ENCODE data around the gene TXNRD1.
"Not testable (repeated sequence)": the region's sequence is repeated elsewhere in the genome, so short reads cannot be mapped to it uniquely, and the experiment has no call there.

TXNRD1 gene

DNA sequence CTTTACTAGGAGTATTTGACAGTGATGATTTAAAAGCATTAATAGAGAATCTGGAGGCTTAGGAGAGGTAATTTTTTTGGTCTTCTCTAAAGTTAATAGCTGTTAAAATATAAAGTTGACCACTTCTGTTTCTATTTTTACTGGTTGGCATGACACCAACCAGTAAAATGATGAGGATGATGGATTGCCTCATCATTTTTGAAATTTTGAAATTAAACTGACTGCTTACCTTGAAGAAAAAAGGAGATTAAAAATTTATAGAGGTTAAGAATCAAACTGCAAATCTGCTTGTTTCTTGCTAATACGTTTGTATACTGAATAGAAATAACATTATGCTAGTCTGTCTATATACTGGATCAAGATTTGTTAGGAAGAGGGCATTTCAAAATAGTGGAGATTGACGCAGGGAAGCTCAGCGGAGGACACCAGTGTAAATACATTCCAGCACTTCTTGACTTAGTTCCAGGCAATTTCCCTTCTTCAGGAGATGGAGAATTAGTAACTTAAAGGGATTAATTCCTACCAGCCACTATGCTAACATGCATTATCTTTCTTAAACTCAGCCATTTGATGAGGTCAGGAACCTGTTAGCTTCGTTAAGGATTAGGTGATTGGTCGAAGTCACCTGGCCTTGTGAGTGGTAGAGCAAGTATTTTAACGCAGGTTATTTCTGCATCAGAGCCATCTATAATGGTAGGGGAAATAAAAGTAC, 91.5 kb downstream of the TXNRD1 start:
- no peak for DNase-seq

DNA sequence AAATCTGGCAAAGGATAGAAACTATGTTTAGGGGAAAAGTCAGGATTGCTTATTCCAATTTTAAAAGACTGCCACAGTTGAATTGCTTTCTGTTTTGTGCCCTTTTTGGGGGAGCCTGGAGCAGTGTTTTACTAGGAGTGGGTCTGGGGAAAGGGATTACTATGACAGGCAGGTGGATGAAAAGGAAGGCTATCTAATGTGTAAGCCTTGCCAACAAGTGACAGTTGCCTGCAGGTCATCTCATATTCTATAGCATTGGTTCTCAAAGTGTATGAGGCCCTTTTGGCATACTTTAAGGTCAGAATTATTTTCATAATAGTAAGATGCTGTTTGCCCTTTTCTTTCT, 92.0 kb downstream of the TXNRD1 start:
- no peak for DNase-seq

DNA sequence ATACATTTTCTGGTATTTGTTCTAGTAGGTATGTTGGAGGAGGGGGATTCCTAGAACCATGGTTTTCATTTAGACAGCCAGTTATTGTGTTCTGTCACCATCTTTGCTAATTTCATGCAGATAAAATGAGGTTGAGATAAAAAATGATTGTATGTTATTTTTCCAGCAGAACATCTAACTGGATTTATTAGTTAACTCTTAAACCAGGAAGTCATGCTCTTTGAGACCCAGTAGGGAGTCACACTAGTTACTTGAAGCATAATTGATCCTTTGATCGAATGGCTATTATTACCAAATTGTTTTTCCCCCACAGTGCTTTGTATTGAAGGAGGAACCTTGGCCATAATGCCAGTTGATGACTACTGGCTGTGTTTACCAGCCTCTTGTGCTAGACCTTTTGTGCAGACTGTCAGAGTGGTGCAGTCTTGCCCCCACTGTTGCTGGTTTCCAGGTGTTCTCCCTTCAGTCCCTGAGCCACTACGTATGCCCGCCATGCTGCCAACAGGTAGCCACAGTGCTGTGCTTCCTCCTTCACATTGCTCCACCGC, 93.9 kb downstream of the TXNRD1 start:
- DNase-seq: peak in 2 of 3 experiments; percentile 21 to 67

DNA sequence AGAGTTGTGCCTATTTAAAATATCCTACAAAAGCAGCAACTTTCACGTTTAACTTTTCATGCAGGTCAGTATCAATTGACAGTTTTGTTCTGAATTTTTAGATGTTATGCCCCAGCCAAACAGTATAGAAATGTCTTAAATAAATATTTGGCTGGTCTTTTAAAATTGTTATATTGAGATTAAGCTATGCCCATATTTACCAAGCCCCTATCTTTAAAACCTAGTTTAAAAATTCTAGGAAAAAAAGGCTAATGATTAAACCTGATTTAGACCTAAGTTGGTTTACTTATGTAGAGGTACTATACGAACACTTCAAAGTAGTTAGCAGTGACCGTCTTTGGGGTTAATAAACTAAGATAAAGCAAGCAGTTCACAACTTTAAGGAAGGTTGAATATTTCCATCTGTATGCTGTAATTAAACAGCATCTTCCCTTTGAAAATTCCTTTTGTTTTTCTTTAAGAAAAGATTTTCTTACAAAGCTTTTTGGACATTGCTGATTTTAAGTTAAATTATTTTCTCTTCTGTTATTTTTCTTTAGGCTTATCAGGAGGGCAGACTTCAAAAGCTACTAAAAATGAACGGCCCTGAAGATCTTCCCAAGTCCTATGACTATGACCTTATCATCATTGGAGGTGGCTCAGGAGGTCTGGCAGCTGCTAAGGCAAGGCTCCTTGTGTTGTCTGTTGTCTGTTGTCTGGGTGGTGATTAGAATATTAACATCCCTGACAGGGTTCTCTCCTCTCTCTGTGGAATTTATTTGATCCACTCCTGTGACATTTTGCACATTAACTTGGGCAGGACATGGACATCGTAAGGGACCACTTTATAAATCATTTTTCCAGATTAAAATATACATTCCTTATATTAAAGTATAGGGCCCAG, 95.4 kb downstream of the TXNRD1 start:
- DNase-seq: no peak

DNA sequence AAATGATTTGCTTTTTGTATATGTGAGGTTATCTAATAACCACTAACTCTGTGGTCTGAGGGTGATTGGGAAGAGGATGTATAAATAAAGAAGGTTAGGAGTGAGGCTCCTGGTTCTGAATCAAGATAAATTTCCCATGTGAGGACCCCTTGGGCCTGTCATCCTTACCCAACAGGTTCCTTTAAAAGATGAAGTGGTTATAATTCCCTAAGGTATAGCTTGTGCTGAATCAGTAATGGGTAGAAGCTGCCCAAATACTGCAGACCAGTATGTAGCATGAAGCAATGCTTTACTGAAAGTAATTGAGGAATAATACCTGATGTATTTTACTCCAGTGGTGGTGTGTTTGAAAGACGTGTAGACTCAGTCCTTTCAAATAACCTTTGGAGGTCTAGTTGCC, 96.6 kb downstream of the TXNRD1 start:
- no peak for DNase-seq

DNA sequence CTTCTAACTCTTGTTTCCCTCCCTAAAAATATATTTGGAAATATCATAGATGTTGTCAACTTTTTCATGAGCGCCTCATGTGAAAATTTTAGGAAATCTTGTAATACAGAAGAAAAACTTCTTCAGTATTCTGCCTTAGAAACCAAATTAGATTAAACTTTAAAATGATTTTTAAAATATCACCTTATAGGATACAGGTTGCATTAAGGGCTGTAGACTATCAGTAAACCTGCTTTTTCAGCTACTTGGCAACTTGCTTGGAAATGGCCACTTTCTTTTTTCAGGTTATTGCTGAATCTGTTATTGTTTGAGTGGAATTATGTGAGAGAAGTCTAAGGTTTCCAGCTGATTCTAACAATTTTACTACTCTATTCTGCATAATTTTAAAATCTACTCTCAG, 97.1 kb downstream of the TXNRD1 start:
- DNase-seq: no peak

DNA sequence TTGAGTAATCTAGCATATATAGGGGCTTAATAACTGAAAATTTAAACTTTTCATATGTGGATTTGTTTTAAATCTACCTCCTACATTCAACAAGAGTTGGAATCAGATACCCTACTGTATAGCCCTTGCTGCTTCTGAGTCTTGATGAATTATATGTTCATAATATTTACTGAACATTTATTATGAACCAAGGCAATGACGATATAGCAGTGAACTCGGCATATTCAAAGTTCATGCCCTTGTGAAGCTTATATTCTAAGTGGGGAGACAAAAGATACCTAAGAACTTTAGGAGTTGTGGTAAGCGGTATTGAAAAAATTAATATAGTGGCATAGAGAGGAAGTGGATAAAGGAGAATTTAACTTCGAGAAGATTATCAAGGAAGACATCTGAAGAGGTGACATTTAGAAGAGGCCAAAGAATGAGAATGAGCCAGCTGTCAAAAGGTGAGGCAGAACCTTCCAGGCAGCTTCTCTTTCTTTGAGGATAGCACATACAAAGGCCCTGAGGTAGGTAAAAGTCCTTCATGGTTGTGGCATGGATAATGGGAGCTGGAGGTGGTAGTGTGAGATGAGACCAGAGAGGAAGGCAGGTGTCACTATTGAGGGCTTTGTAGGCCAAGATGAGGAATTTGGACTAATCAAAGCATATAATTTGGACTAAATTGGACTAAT, 98.1 kb downstream of the TXNRD1 start:
- no peak for DNase-seq

DNA sequence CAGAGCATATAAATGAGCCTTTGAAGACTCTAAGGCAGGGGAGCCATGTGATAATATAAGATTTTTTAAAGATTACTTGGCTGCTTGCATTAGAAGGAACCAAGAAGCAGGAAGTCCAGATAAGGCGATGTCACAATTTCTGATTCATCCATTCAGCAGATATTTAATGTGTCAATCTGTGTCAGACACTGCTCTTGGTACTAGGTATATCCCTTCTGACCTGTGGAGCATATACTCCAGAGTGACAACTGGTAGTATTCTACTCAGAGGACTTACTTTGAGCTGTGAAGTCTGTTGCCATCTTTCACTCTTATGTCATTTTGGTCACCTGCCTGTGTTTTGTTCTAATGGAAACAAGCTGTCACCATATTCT, 98.6 kb downstream of the TXNRD1 start:
- DNase-seq: no peak

DNA sequence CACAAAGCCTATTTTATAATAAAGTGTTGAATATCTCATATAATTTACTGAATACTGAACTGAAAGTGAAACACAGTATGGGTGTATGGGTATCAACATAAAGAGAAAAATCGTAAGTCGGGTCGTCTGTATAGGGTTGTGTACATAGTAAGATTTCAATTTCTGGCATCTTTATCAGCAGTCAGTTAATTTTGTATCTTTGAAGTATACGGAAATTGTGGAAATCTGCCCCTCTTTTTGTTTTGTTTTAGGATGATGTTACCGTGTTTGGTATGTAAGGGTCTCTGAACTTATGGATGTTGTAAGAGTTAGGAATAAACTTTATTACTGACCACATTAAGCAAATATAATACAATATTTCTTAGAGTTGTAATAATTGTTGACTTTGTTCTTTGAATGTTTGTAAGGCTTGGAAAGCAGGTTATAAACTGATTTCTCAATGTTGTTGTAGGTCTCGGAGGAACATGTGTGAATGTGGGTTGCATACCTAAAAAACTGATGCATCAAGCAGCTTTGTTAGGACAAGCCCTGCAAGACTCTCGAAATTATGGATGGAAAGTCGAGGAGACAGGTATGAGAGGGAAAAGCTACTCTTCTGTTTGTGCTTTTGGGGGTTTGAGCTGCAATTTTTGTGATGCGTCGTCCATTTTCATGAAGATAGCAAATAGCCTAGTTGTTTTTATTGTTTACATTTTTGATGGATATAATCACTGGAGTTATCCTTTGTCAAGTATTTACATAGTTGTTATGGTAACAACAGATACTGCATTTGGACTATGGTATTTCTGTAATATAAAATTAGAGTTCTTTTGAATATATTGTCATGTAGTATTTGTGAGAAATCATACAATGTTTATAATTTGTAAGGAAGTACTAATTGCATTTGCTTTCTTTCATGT, 100.0 kb downstream of the TXNRD1 start:
- no peak for DNase-seq

DNA sequence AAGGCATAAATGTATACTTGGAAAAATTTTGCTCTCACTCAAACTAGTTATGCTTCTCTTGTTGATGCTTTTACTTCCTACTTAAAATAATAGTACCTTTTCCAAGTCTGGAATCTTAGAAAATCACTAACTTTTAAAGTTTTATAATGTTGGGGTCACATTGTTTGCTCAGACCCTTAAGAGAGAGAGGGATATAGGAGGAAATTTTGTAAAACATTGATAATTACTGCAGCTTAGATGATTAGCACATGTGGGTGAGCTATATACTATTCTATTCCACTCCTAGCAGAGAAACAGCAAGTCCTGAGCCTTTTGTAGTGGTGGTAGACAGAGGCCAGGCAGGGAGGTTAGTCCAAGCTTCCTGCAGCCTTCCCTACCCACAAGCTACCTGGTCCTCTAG, 101.4 kb downstream of the TXNRD1 start:
- no peak for DNase-seq

DNA sequence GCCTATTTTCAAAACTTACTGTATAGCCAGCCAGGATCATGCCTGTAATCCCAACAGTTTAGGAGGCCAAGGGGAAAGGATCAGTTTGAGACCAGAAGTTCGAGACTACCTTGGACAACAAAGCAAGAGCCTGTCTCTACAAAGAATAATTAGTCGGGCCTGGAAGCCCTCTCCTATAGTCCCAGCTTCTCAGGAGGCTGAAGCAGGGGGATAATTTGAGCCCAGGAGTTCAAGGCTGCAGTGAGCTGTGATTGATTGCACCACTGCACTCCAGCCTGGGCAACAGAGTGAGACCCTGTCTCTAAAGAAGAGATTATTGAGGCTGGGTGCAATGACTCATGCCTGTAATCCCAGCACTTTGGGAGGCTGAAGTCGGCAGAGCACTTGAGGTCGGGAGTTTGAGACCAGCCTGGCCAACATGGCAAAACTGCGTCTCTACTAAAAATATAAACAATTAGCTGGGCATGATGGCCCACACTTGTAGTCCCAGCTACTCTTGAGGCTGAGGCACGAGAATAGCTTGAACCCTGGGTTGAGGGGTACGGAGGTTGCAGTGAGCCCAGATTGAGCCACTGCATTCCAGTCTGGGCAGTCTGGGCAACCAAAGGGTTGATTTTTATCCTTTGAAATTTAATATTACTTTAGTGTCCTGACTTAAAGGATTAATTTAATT, 102.1 kb downstream of the TXNRD1 start:
- no peak for DNase-seq

DNA sequence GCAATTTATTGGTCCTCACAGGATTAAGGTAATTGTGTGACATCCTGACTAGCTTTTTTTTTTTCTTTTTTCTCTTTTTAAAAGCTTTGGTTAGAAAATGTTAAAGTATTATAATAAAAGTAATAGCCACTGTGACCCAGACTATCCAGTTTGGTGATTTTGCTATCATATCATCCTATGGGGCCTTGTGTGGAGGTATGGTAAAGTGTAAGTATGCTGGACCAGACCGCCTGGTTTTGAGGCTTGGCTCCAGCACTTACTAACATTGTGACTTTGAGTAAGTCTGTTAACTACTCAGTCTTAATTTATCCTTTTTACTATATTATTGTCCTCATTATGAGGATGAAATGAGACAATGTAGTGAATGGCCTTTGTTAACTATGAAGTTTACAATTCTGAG, 103.4 kb downstream of the TXNRD1 start:
- DNase-seq: no peak

DNA sequence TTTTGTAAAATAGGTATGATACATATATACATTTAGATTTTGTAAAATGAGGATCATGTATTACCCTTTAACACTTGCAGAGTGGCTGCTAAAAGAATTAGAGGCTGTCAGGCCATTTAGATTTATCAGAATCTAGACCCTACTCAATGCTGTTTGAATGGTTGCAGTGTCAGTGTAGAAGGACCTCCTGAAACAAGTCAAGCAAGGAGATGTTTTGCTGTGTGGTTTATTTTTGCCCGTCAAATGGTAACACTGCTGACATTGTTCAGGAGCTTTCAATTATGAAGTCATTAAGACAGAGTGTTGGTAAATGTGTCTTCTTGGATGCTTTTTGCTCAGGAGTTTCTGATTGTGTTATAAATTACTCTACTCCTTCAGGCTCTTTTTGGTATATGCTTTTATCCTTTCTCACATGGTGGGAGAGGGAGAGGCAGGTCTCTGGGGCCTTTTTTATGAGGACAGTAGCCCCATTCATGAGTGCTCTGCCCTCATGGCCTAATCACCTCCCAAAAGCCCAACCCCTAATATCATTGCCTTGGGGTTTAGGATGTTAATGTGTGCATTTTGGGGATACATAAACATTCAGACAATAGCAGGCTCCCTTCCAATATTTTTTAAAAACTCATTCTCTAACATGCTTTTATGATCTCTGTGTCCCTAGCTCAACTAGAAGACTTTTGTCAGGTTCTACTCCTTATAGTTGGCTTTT, 104.5 kb downstream of the TXNRD1 start:
- no peak for DNase-seq

DNA sequence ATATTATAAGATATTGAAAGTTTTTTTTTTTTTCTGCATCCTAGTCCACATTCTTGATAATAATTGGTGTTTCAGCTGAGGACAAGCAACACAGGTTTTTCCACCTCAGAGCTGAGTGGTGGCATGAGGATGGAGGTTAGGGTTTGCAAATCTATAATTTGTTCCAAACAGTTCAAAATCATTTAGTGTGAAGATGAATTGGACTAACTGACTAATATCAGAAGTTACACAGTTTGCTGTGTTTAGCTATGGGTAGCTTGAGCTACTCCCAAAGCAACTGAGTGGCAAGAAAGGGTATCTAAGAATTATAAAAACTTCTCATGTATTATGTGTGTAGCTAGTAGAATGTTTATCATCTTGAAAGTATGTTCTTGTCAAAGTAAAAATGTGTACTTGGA, 105.0 kb downstream of the TXNRD1 start:
- DNase-seq: no peak

DNA sequence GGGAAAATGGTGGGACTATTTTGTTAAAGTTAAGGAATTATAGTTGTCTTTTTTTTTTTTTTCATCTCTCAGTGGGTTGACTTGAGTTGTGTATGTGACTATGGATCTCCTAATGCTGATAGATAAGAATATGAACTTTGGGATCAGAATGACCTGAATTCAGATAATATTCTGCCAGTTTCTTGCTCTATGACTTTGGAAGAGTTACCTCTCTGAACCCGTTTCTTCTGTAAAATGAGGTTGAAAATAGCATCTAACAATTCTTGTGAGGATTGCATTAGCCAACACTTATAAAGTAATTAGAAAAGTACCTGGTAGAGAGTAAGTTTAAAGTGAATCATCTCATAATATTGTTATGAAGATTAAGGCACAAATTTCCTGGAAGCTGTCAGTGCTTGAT, 106.4 kb downstream of the TXNRD1 start:
- no peak for DNase-seq

DNA sequence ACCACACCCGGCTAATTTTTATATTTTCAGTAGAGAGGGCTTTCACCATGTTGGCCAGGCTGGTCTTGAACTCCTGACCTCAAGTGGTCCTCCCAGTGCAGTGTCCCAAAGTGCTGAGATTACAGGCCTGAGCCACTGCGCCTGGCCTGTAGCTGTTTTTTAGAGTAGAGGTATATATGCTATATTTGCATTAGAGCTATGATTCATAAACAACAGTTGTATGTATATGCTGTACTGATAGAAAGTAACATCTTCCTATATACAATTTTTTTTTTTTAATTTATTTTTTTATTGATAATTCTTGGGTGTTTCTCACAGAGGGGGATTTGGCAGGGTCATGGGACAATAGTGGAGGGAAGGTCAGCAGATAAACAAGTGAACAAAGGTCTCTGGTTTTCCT, 107.0 kb downstream of the TXNRD1 start:
- not testable (repeated sequence) for DNase-seq

DNA sequence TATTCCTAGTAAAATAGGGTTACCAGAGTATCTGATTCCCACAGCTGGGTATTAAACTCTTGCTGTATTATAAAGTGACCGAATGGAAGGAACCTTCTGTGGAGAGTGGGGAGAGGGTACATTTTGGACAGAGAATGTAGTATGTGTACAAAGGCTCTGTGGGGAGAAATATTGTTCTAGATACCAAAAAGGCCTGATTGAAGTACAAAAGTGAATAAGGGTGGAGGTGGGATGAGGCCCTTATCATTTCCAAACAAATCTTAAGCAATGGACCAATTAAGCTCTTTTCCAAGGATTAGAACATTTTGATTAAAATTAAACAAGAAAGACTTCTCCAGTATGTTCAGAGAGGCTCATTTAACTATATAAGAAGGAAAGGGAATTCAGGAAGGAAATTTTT, 108.3 kb downstream of the TXNRD1 start:
- DNase-seq: no peak

DNA sequence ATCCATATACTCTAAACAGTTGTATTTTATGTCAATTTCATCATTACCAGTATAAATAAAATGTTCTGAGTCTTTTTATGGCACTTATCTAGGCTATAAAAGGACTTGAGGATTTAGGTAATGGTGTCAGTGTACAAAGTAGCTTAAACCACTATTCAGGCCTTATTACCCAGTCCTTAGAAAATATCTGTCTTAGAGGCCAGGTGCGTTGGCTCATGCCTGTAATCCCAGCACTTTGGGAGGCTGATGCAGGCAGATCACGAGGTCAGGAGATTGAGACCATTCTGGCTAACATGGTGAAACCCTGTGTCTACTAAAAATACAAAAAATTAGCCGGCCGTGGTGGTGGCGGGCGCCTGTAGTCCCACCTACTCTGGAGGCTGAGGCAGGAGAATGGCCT, 112.7 kb downstream of the TXNRD1 start:
- DNase-seq: not testable (repeated sequence)

DNA sequence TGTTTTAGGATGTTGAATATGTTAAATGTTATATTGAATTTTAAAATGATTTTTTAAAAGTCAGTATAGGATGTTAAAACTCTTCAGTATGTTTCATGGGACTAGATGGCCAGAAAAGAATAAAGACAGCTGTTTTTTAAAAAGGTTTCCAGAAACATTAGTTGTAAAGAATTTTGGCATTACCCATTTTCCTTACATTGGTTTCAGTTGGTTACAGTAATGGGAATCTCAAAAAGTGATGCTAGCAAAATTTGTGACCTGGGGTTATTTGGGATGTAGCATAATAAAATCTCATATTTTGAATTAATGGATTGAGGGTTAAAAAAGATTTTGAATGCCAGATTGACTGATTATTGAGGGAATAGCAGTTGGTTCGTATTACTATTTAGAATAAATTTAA, 113.2 kb downstream of the TXNRD1 start:
- no peak for DNase-seq

DNA sequence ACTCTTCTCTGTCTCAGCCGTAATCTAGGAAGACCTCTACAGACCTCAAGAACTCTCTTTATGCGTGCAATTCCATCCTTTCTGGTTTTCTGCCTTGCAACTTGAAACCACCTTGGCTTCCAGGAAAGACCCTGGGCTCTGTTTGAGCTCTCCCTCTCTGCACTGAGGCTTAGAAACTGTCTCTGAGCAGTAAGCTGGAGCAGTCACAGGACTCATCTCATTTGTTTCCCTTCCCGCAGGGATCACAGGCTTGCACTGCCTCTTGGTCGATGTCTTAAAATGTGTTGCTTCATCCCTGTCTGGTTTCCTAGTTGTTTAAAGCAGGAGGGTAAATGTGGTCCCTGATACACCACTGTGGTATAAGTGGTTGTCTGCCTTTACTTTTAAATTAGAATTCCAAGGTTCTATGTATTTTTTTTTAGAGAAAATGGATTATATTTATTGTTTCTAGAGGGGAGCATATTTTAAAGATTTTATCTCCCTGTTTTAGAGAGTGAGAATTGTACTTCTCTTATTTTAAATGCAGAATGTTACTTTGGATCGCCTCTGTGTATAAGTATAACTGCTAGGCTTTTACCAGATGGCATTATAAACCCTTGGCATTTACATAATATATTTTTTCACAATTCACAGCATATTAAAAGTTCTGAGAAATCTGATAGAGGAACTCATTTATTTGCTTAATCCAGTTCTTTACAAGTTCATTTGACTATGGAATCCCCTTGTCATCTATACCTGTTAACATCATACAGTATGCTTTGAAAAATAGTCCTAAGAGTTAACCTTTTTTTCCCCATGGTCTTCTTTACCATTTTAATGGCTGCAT, 114.3 kb downstream of the TXNRD1 start:
- no peak for DNase-seq

Measured in NCI-H1417 (cell line).